Islet precursor cell (in vitro differentiated cells): Measurements from ENCODE around the gene FDXR.
A peak's percentile ranks its signal among the peaks of the same experiment; 100 is the strongest.

ENCODE experiments used
- DNase-seq: peaks from one replicate; pipeline ENCODE4 v3.0.0-alpha.2; 2018

Gene FDXR

DNA sequence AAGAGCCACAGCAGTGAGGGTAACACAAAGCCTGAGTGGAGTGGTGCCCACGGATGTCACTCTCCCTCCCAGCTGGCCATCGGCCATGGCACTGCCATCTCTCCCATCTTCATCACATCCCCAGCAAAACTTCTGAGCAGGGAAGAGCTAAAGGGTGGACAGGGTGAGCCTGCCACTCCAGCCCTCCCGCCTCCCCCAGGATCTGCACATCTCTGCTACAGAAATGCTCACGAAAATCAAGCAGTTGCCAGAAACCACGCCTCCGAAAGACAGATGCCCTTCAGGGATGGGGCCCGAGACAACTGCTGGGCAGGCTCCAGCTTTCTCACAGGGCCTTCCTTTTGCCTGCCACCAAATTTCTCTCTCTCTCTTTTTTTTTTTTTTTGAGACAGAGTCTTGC is 16.7 kb downstream of the FDXR start:
- no peak for DNase-seq

DNA sequence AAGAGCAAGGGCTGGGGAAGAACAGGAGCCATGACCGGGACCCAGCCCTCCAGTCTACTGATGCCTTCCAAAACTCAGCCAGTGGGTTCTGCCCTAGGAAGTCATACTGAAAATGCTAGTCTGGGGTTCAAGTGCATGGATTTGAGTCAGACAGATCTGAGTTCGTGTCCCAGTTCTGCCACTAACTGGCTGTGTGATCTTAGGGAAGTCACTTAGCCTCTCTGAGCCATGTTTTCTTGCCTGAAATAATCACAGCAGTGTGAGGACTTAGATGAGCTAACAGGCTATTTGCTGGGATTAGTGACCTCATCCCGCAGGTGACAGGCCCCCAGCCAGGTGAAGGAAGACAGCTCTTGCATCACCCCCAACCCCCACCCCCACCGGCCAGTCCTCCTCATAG is 17.5 kb downstream of the FDXR start:
- DNase-seq: no peak

GRCh38 chr17:74854792-74855191 is 18.0 kb downstream of the FDXR start:
- DNase-seq: no peak

- DNase-seq: no peak
Measured at GRCh38 chr17:74853669-74854068, 19.1 kb downstream of the FDXR start.

- no peak for DNase-seq
Measured at GRCh38 chr17:74853048-74853397, 19.8 kb downstream of the FDXR start.

DNA sequence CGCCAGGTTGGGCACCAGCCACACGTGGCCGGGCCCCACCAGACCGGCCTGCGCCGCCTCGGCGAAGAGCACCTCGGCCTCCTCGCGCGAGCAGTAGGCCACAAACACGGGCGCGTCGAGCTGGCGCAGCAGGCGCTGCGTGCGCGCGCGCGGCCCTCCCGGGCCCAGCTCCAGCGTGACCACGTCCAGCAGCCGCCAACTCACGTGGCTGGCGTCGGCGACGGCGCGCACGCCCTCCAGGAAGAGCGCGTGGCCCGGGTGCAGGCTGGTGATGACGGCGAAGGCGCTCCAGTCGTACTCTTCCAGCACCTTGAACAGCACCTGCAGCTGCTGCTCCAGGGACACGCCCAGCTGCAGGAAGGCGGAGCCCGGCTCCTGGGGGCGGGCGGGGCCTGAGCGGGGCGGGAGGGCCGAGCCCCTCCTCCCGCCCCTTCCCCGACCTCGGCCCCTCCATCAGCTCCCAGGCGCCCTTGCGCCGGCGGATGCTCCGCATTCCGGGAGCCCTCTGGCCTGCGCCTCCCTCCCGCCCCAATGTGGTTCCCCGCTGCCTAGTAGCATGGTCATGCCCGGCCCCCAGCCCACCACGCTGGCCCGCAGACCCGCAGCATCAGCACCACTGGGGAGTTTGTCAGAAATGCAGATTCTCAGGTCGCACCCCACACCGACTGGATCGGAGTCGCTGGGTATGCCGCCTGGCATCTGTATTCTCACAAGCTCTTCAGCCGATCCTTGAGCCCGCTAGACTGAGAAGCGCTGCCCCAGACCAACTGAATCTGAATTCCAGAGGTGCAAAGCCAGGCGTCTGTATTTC is 20.4 kb downstream of the FDXR start:
- DNase-seq: peak; percentile 97

GRCh38 chr17:74851612-74852236 is 21.1 kb downstream of the FDXR start:
- DNase-seq: no peak

- no peak for DNase-seq
Measured at GRCh38 chr17:74850914-74851313, 21.9 kb downstream of the FDXR start.

- no peak for DNase-seq
Measured at GRCh38 chr17:74850310-74850709, 22.5 kb downstream of the FDXR start.

DNA sequence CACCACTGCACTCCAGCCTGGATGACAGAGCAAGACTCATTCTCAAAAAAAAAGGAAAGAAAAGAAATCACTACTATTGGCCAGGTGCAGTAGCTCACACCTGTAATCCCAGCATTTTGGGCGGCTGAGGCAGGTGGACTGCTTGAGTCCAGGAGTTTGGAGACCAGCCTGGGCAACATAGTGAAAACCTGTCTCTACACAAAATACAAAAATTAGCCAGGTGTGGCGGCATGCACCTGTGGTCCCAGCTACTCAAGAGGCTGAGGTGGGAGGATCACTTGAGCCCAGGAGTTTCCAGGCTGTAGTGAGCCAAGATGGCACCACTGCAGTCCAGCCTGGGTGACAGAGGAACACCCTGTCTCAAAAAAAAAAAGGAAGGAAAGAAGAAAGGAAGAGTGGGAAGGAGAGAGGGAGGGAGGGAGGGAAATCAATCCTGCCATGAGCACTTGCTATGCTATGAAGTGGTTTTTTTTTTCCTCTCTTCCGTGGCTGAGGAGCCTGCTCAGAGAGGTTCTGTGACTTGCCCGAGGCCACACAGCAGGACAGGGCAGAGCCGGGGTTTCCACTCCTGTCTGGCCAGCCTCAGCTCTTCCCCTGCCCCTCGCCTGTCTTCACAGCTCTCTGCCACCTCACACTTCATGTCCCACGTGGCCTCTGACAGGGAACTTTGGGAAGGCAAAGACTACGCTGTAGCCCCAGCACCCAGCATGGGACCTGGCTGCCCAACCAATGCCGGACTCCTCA is 24.0 kb downstream of the FDXR start:
- no peak for DNase-seq

GRCh38 chr17:74846621-74847020 is 26.2 kb downstream of the FDXR start:
- no peak for DNase-seq

DNA sequence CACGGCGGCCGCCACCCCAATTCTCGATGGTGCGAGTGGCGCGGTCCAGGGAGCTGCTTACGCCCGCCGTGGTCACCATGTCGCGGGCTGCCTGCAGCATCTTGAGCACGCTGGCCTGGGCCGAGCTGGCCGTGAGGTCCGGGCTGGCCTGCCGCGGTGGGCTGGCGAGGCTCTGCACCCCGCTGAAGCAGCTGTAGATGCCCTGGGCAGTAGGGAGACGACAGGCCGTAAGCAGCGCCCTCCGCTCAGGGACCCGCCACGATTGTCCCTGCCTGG is 29.5 kb downstream of the FDXR start:
- no peak for DNase-seq

DNA sequence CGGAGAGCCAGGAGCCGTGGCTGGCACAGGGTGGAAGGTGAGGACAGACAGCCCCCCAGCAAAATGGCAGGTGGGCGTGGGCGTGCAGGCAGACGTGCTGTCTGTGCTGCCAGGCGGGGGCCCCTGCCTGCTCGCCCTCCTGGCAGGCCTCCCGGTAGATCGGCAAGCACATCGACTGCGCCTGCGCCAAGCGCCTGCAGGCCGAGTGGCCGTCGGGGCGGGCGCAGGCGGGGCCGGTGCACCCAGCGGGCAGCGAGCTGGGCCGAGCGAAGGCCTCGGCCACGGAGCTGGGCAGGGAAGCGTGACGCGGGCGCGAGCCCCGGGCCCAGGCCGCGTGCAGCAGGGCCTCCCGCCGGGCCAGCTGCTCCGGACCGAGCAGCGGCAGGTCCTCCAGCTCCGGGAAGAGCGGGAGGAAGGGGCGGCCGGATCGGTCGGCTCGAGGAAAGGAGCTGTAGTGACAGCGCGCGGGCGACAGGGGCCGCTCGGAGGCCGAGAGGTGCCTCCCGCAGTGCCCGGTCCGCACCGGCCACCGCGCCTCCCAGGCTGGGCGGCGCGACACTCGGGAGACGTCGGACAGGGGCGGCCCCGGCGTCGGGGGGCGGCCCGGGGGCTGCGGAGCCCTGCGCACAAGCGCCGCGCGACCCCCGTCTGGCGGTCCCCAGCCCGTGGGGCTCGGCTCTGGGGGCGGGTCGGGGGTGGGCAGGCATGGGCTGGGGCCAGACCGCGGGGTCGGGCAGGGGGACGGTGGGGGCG is 30.0 kb downstream of the FDXR start:
- peak; percentile 91 for DNase-seq

DNA sequence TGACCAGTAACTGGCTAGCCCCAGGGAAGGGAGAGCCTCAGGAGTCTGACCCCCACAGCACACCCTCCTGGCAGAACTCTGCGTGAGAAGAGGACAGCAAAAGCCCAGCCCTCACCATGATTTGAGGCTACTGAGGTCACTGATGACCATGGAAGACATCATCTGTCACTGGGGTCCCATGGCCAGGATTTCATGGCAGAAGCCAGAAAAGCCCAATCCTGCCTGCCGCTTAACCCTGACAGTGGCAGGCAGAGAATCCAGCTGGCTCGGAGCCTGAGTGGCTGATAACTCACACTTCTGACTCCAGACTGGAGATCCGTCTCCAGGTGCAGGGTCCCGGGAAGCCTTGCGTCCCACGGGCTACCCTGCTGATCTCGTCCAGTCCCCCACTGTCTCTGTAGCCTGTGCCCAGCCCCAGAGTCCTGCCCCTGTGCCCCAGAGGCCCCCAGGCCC is 30.6 kb downstream of the FDXR start:
- DNase-seq: no peak

DNA sequence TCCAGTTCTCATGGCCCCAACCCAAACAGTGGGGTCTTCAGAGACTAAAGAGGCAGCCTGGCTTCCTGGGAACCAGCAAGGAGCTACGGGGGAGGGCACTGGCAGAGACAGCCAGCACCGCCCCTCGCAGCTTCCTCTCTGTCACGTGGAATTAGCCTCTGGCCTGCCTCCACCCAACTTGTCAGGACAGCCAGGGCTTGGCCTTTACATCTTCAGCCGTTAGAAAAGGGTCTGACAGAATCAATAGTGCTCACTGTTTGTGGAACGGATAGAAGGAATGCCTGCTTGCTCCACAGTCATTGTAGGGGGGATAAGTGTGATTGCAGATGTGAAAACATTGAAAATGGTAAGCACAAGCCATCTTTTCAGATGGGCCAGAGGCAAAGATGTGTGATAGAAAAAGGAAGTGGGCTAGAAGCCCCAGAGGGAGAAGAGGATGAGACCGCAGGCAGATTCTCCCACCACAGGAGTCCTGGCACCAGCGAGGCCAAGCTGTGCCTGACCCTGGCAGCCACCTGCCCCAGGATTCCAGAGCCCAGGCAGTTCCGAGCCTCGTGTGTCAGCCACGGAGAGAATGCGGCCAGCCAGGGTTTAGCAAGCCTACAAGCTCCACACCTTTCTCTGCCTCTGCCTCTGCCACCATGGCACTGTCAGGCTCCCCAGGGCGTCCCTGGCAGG is 31.7 kb downstream of the FDXR start:
- peak; percentile 79 for DNase-seq

- no peak for DNase-seq
Measured at GRCh38 chr17:74839990-74840852, 32.6 kb downstream of the FDXR start.

- DNase-seq: no peak
Measured at GRCh38 chr17:74838274-74838673, 34.5 kb downstream of the FDXR start.

- no peak for DNase-seq
Measured at GRCh38 chr17:74836691-74837467, 35.9 kb downstream of the FDXR start.

DNA sequence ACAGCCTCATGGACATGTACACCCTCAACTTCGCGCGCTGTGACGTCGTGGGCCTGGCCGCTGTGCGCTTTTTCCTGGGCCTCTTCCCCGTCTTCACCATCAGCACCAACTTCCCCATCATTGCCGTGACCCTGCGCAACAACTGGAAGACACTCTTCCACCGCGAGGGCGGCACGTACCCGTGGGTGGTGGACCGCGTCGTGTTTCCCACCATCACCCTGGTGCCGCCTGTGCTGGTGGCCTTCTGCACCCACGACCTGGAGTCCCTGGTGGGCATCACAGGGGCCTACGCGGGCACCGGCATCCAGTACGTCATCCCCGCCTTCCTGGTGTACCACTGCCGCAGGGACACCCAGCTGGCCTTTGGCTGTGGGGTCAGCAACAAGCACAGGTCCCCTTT is 36.6 kb downstream of the FDXR start:
- no peak for DNase-seq

DNA sequence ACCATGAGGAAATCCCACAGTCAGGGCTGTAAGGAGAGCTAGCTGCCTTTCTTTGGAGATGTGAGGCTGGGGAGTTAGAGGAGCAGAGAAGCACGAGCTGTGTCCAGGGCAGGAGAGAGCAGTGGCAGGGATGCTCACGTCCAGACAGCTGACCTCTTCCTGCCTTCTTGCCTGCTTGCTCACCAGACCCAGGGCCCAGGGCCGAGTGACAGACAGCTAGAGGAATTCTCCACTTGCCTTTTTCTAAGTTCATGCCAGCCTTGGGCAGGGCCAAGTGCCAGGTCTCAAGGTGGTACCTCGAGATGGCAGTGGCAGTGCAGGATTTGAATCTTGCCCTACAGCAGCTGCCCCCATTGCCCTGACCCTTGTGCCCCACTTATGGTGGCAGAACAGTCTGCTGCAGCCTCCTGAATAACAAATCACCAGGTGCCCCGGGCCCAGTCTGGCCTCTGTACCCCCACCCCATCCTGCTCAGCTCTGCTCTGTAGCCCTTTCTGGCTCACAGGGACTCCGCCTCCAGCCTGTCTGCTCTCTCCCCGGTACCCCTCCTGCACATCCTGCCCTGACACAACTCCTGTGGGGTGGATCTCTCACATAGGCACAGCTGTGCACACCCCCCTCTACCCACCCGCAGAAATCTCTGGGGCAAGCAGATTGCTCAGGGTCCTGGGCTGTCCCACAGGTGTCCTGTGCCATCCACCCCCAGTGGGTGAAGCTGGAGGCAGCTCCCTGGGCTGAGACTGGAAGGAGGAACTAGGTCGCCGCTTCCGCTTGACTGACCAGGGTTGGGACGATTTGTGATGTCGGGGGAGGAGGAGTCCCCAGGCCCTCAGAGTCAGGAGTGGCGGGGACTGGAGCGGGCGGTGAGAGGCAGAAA is 39.1 kb downstream of the FDXR start:
- no peak for DNase-seq
